Esophagus (tissue), 2 donors: ENCODE measurements around the gene PRPF31. TPM values are rescaled to one million over a fixed set of nuclear protein-coding genes. Genes with fewer than 3 reads are reported as not detected.

Source experiments
- H3K27ac ChIP-seq, 2 donors: one replicate each; pipeline ENCODE4 v1.5.1; 2013; ENCODE audit warnings: low read depth in 2 of 2, mild to moderate bottlenecking in 2 of 2, inconsistent platforms in 1 of 2, low read length in 1 of 2, moderate library complexity in 1 of 2
- H3K27me3 ChIP-seq, 2 donors: one replicate each; pipeline ENCODE4 v1.6.1; 2013; ENCODE audit warnings: low read length in 2 of 2, control low read depth in 1 of 2, mild to moderate bottlenecking in 1 of 2; ENCODE audit not compliant: insufficient read depth in 2 of 2, control insufficient read depth in 1 of 2
- H3K36me3 ChIP-seq, 2 donors: one replicate each; pipeline ENCODE4 v1.6.1; 2013; ENCODE audit warnings: low read length in 1 of 2; ENCODE audit not compliant: control insufficient read depth in 2 of 2, insufficient read depth in 2 of 2
- H3K4me1 ChIP-seq, 2 donors: one replicate each; pipeline ENCODE4 v1.6.1; 2013; ENCODE audit warnings: low read length in 1 of 2; ENCODE audit not compliant: control insufficient read depth in 2 of 2, insufficient read depth in 2 of 2
- H3K4me3 ChIP-seq, 2 donors: one replicate each; pipeline ENCODE4 v1.5.1; 2013; ENCODE audit warnings: low read length in 2 of 2, mild to moderate bottlenecking in 2 of 2, low read depth in 1 of 2, moderate library complexity in 1 of 2
- H3K9me3 ChIP-seq, 2 donors: one replicate each; pipeline ENCODE4 v1.6.1; 2013; ENCODE audit warnings: mild to moderate bottlenecking in 2 of 2, low read depth in 1 of 2, low read length in 1 of 2, moderate library complexity in 1 of 2; ENCODE audit not compliant: control insufficient read depth in 2 of 2, insufficient read depth in 1 of 2
- WGBS, 2 donors: extraction: QIAGEN DNeasy Blood & Tissue Kit; methylation state at CpG; one replicate each; pipeline ENCODE4 v1.1.7; 2013; 5-methylcytosine and 5-hydroxymethylcytosine counted together
- polyA plus RNA-seq, 2 donors: library from polyadenylated mRNA; stranded (reverse); fragments of 200-250 nt; gene quantifications; one replicate each; pipeline ENCODE4 v1.2.3, GENCODE V29; 2013
- donor health status: healthy with polysubstance abuse.
- donor health status: Bipolar disorder and iron deficiency.

Gene PRPF31
- polyA plus RNA-seq, 2 donors: 38.9 to 44.3 TPM

DNA sequence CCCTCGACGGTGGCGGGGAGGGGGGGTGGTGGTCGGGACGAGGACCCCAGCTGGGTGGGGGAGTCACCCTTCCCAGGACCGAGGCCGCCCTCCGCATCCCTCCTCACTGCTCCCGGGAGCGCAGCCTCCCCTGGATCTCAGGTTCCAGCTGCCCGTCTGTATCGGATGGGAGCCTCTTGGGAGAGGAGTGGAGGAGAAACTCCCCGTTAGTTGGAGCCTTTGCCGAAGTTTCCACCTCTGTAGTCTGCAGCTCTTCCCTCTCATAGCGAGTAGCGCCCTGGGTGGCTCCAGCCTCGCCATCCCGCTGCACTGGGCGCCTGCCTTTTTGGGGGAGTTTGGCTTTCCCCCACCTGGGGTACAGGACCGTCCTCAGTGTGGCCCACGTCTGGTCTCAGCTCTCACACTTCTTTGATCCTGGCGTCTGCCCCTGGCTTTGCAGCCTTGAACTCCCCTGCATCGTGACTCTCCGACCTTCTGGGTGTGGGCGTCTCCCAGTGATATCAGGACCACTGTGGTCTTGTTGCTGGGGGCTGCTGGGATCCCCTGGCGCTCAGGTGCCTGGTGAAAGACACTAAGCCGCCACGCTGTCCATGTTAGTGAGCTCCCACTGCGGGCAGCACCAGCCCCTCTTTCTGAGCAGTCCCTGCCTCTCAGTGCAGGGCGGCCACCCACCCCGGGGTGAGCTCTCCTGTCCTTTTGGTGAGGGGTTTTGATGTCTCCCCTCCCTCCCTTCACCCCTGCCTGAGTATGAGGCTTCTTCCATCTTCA is 23.1 kb downstream of the PRPF31 start:
- peaks cover 2 to 24% of the 10 kb centered on the region in 2 donors for H3K4me1 ChIP-seq
- H3K36me3 ChIP-seq: peaks cover 15 to 21% of the 10 kb centered on the region in 2 donors
- no peaks in the 10 kb centered on the region for H3K27me3 ChIP-seq
- WGBS, 2 donors: 23 to 25% methylated on average over 28 to 31 of the region's 31 CpGs
- peak overlapping the region; percentile 92 to 93 for H3K27ac ChIP-seq
- peak overlapping the region; percentile 89 to 92 for H3K4me3 ChIP-seq
- no peaks in the 10 kb centered on the region for H3K9me3 ChIP-seq

DNA sequence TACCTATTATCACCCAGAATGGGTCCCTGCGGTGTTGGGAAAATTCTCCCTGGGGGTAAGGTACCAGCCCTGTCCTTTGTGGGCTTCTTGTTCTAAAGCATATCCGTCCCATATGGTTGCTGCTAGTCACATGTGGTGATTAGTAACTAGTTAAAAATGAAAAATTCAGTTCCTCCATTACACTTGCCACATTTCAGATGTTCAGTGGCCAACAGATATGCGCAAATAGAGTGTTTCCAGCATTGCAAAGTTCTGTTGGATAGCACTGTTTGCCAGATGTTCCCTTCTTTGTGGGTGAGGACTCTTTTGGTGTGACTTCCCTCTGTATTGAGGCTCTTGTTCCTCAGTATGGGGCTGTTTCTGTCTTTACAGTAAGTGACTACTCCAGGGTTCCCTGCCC is 25.8 kb downstream of the PRPF31 start:
- no peaks in the 10 kb centered on the region for H3K27me3 ChIP-seq
- H3K4me3 ChIP-seq: no peak overlapping the region
- peaks cover 2 to 18% of the 10 kb centered on the region in 2 donors for H3K4me1 ChIP-seq
- WGBS, 2 donors: 84 to 90% methylated on average over 3 of the region's 3 CpGs
- no peak overlapping the region for H3K27ac ChIP-seq
- no peaks in the 10 kb centered on the region for H3K9me3 ChIP-seq
- peaks cover 36 to 47% of the 10 kb centered on the region in 2 donors for H3K36me3 ChIP-seq

DNA sequence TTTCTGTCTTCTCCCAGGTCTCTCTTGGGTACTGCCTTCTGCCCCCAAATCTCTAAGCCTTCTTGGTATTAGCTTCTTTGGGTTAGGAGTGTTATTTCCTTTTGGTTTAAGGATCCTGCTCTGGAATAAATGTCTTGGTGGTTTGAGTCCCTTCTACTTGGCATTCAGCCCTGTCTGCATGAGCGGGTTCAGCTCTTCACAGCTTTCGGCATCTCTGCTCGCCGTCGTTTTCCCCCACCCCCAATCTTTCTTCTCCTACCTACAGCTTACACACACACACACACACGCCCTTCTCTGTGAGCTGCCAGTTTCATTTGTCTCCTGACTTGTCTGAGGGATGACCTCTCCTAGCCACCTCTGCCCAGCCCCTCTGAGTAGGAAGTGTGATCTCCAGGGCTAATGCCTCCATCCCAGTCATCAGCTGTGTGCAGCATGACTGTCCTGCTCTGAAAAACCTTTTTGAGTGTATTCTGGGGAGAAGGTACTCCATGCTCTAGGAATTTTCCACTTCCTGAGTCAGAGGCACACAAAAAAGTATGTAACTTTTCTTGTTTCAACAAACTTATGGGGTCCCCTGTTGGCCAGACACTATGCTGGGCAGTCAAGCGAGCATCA is 26.7 kb downstream of the PRPF31 start:
- H3K4me1 ChIP-seq: peaks cover 2 to 18% of the 10 kb centered on the region in 2 donors
- no peaks in the 10 kb centered on the region for H3K9me3 ChIP-seq
- WGBS, 2 donors: 77 to 90% methylated on average over 7 of the region's 7 CpGs
- peaks cover 45 to 56% of the 10 kb centered on the region in 2 donors for H3K36me3 ChIP-seq
- no peak overlapping the region for H3K27ac ChIP-seq
- H3K4me3 ChIP-seq: no peak overlapping the region
- no peaks in the 10 kb centered on the region for H3K27me3 ChIP-seq

DNA sequence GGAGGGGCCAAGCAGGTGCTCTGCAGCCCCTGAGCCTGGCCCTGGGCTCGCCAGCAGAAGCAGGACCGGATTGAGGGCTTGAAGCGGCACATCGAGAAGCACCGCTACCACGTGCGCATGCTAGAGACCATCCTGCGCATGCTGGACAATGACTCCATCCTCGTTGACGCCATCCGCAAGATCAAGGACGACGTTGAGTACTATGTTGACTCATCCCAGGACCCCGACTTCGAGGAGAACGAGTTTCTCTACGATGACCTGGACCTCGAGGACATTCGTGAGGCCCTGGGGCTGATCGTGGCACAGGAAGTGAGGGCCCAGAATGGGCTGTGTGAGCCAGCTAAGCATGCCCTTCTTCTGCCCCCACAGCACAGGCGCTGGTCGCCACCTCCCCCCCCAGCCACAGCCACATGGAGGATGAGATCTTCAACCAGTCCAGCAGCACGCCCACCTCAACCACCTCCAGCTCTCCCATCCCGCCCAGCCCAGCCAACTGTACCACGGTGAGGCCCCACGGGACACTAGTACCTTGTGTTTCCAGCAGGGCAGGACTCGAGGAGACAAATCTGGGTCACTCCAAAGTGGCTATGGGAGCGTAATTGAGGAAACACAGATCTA is 30.1 kb downstream of the PRPF31 start:
- Histone ChIP-seq H3K4me1 (peaks cover 0 to 5% of the 10 kb centered on the region in 2 donors), H3K27me3 (no peaks in the 10 kb centered on the region), H3K27ac (no peak overlapping the region), H3K9me3 (no peaks in the 10 kb centered on the region), H3K4me3 (no peak overlapping the region), H3K36me3 (peaks cover 47 to 70% of the 10 kb centered on the region in 2 donors)
- 92% methylated on average over 28 of the region's 28 CpGs for WGBS, 2 donors

DNA sequence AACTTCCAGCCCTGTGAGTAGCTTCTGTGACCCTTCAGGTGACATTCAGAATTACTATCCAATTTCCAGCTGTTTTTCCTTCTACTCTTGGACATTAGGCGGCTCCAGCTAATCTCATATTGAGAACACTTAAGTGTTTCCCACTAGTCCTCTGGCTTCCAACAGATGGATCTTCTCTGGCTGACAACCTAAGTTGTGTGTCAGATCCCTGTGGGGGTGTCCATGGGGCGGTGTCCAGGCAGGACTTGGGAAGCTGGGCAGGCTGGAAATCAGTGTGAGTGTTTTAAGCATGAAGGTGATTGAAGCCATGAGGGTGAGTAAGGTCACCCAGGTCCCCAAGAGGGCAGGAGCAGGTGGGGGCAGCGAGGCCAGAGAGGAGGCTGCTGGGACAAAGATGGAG is 32.1 kb downstream of the PRPF31 start:
- H3K9me3 ChIP-seq: no peaks in the 10 kb centered on the region
- H3K4me3 ChIP-seq: no peak overlapping the region
- no peaks in the 10 kb centered on the region for H3K4me1 ChIP-seq
- H3K27ac ChIP-seq: no peak overlapping the region
- H3K27me3 ChIP-seq: no peaks in the 10 kb centered on the region
- peaks cover 52 to 80% of the 10 kb centered on the region in 2 donors for H3K36me3 ChIP-seq
- 67 to 77% methylated on average over 3 of the region's 3 CpGs for WGBS, 2 donors

DNA sequence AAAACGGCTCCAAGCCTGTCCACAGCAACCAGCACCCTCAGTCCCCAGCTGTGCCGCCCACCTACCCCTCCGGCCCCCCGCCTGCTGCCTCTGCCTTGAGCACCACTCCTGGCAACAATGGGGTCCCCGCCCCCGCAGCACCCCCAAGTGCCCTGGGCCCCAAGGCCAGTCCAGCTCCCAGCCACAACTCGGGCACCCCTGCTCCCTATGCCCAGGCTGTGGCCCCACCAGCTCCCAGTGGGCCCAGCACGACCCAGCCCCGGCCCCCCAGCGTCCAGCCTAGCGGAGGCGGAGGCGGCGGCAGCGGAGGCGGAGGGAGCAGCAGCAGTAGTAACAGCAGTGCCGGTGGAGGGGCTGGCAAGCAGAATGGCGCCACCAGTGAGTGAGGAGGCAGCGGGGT is 32.6 kb downstream of the PRPF31 start:
- no peak overlapping the region for H3K27ac ChIP-seq
- H3K36me3 ChIP-seq: peaks cover 52 to 80% of the 10 kb centered on the region in 2 donors
- H3K4me1 ChIP-seq: no peaks in the 10 kb centered on the region
- WGBS, 2 donors: 82 to 86% methylated on average over 19 of the region's 19 CpGs
- H3K4me3 ChIP-seq: no peak overlapping the region
- H3K9me3 ChIP-seq: no peaks in the 10 kb centered on the region
- H3K27me3 ChIP-seq: no peaks in the 10 kb centered on the region

DNA sequence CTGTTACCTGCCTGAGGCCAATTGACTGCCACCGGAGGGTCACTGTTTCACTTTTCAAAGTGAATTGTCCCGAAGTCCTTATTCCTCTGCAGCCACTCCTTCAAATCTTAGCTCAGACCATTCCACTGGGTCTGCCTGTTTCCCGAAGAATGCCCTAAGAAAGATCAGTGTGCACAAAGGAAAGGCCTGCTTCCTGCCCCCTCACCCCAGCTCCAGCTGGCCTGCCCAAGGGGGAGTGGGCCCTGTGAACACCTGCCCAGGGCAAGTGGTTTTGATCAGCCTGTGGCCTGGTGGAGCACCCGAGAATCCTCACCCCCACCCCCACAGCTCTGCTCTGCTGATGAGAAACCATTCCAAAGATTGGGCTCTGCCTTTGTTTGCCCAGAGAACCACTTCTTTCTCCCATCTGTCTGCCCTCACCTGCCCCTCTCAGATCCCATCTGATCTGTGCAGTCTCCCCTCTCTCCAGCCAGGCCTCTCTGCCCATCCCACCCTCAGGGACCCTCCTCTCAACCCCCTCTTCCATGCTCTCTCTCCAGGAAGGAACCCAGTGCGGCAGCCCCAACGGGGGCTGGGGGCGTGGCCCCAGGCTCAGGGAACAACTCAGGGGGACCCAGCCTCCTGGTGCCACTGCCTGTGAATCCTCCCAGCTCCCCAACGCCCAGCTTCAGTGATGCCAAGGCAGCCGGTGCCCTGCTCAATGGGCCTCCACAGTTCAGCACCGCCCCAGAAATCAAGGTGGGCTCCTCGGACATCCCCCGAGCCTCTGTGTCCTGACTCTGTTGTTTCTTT is 33.7 kb downstream of the PRPF31 start:
- 81 to 87% methylated on average over 12 of the region's 12 CpGs for WGBS, 2 donors
- Histone ChIP-seq H3K9me3 (no peaks in the 10 kb centered on the region), H3K36me3 (peaks cover 45 to 80% of the 10 kb centered on the region in 2 donors)

DNA sequence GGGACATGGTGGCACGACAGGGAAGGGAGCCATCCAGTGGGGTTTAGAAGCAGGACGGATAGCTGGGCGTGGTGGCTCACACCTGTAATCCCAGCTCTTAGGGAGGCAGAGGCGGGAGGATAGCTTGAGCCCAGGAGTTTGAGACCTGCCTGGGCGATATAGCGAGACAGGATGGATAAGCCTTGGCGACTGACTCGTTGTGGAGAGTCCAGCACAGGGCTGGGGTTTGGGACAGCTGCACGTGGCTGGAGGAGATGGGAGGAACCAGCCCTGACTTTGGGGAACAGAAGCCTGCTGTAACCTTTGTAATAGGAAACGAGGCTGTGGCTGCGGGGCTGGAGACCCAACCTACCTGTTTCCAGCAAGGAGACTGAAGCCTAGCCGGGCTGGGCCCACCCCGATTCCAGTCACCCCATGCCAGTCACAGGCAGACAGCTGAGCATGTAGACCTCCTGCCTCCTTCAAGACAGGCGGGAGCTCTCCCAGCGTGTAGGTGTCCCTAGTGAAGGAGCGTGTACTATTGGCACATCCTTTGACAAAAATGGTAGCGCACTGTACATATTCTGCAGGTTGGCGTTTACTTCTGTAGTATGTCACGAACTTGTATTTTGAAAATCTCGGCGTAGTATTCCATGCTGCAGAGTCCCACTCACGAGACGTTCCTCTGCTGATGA is 35.9 kb downstream of the PRPF31 start:
- Histone ChIP-seq H3K4me1 (no peaks in the 10 kb centered on the region), H3K27me3 (no peaks in the 10 kb centered on the region), H3K9me3 (no peaks in the 10 kb centered on the region), H3K4me3 (no peak overlapping the region), H3K27ac (no peak overlapping the region), H3K36me3 (peaks cover 51 to 76% of the 10 kb centered on the region in 2 donors)
- 81% methylated on average over 23 of the region's 23 CpGs for WGBS, 2 donors

More for the DNA sequence above, 33.7 kb downstream of the PRPF31 start:
- H3K4me3 ChIP-seq: no peak overlapping the region
- H3K27ac ChIP-seq: no peak overlapping the region
- no peaks in the 10 kb centered on the region for H3K4me1 ChIP-seq
- H3K27me3 ChIP-seq: no peaks in the 10 kb centered on the region

DNA sequence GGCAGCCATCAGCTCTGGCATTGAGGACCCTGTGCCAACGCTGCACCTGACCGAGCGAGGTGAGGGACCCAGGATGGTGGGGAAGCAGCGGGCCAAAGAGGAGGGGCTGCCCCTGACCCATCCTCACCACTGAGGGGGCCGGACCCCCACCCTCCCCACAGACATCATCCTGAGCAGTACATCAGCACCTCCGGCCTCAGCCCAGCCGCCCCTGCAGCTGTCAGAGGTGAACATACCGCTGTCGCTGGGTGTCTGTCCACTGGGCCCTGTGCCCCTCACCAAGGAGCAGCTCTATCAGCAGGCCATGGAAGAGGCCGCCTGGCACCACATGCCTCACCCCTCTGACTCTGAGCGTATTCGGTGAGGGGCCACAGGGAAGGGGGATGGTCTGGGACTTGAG is 36.7 kb downstream of the PRPF31 start:
- Histone ChIP-seq H3K4me1 (no peaks in the 10 kb centered on the region), H3K36me3 (peaks cover 50 to 72% of the 10 kb centered on the region in 2 donors), H3K4me3 (no peak overlapping the region), H3K27me3 (no peaks in the 10 kb centered on the region), H3K27ac (no peak overlapping the region), H3K9me3 (no peaks in the 10 kb centered on the region)
- 91 to 94% methylated on average over 11 to 12 of the region's 12 CpGs for WGBS, 2 donors
